ENCODE data around the gene HNF4A.

DNA sequence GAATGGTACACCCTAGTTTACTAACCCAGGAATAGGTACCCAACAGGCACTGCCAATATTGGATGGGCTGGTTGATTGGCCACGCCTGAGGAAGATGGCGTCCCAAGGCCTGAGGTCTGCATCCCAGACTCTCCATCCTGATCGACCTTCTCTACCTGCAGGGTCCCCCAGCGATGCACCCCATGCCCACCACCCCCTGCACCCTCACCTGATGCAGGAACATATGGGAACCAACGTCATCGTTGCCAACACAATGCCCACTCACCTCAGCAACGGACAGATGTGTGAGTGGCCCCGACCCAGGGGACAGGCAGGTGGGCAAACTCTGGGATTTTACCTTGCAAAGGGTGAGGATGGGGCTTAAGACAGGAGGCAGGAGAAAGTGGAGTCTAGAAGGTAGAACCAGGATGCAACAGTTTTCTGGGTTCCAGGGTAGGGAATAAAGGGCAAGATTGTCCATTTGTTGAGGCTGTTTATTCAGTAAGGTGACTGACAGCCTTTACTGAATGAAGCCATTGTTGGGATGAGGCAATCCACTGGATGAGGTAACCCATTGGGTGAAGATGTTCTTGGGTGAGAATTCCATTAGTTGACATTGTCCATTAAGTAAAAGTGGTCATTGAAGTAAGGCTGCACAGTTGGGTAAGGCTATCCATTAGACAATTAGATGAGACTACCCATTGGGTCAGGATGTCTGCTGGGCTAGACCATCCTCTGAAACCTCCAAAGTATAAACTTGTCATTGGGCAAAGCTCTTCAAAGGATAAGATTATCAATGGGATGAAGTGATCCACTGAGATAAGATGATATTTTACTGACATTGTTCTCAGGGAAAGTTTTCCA is 72.9 kb downstream of the HNF4A start:
- TF ChIP-seq CTCF (IDR thresholded peaks at IDR 0.05) (no peak), POLR2A (IDR thresholded peaks at IDR 0.05) (no peak), EP300 (IDR thresholded peaks at IDR 0.05) (no peak)

All from ovary (tissue), 3 donors.